HL-60 (cell line): ENCODE measurements around the gene ALX3.

ENCODE experiments used
- DNase-seq, 2 experiments: peaks; one replicate each; pipeline ENCODE4 v3.0.0-alpha.2; 2010 to 2020; ENCODE audit warnings: low read depth in 1 of 2, low spot score in 1 of 2
- H3K27ac ChIP-seq: fragments of 250-450 bp; sonication (Bioruptor Pico); replicated peaks from 2 replicates; pipeline ENCODE4 v1.5.1; 2020; ENCODE audit warnings: mild to moderate bottlenecking, moderate library complexity
- H3K27me3 ChIP-seq: fragments of 250-450 bp; sonication (Bioruptor Pico); 2 replicates; pipeline ENCODE4 v1.5.1; 2021; ENCODE audit warnings: mild to moderate bottlenecking, moderate library complexity; ENCODE audit not compliant: insufficient read depth, poor library complexity, severe bottlenecking
- H3K4me3 ChIP-seq: replicated peaks from 2 replicates; pipeline ENCODE4 v1.5.1; 2011; ENCODE audit warnings: mild to moderate bottlenecking, control low read depth, low read length; ENCODE audit not compliant: insufficient read depth
- GABPA ChIP-seq: IDR thresholded peaks from 2 replicates; pipeline ENCODE4 v1.6.1; 2012; ENCODE audit warnings: low read depth
- POLR2AphosphoS5 ChIP-seq: IDR thresholded peaks from 2 replicates; pipeline ENCODE4 v1.6.1; 2012; ENCODE audit warnings: low read depth
- SPI1 ChIP-seq: IDR thresholded peaks from 2 replicates; pipeline ENCODE4 v1.6.1; 2012; ENCODE audit warnings: low read depth, mild to moderate bottlenecking, borderline replicate concordance
- TF ChIP-seq, protein P1 (sequence below): IDR thresholded peaks from 2 replicates; pipeline ENCODE4 v1.6.1; 2012; ENCODE audit warnings: low read depth; ENCODE audit not compliant: insufficient replicate concordance
- TF ChIP-seq, protein P2 (sequence below): IDR thresholded peaks from one replicate; pipeline ENCODE4 v1.5.1; 2011; ENCODE audit warnings: low read length, control low read depth, inconsistent platforms; ENCODE audit not compliant: insufficient read depth

The ALX3 gene

DNA sequence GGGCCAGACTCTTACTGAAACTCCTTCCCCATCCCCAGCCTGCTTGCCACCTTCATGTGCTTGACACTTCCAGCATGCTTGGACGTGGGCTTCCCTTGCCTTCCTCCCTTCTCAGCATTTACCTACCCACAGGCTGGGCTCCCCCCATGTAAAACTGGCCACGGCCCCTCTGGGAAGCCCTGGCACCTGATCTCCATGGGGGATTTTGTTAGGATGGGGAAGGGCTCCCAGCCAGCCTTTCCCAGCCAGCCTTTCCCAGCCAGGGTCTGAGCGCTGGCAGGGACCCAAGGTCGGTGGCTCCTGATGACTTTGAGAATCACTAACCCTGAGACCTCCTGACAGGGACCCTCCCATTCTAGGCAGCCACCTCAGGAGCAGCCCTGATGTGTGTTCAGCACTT is 6.7 kb downstream of the ALX3 start:
- Histone ChIP-seq H3K4me3 (no peak overlapping the region), H3K27me3 (peaks cover 24% of the 10 kb centered on the region), H3K27ac (no peak overlapping the region)
- TF ChIP-seq SPI1 = no peak
- DNase-seq = no peak

DNA sequence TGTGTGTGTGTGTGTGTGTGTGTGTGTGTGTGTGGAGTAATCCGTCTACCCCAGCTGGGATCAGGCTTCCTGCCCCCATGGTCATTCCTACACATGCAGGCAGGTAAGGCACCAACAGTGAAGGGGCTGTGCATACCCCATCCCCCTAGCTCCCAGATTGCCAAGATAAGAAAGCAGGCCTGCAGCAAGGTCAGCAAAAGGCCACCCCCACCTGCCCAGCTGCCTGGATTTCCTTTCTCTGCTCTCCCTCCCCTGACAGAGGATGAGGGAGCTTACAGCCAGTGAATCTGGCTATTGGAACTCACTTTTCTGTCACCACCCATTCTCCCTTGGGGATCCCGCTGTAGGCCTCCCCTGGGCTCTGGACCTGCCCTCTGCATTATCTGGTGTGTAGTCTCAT is 7.9 kb downstream of the ALX3 start:
- TF ChIP-seq, protein P1, sequence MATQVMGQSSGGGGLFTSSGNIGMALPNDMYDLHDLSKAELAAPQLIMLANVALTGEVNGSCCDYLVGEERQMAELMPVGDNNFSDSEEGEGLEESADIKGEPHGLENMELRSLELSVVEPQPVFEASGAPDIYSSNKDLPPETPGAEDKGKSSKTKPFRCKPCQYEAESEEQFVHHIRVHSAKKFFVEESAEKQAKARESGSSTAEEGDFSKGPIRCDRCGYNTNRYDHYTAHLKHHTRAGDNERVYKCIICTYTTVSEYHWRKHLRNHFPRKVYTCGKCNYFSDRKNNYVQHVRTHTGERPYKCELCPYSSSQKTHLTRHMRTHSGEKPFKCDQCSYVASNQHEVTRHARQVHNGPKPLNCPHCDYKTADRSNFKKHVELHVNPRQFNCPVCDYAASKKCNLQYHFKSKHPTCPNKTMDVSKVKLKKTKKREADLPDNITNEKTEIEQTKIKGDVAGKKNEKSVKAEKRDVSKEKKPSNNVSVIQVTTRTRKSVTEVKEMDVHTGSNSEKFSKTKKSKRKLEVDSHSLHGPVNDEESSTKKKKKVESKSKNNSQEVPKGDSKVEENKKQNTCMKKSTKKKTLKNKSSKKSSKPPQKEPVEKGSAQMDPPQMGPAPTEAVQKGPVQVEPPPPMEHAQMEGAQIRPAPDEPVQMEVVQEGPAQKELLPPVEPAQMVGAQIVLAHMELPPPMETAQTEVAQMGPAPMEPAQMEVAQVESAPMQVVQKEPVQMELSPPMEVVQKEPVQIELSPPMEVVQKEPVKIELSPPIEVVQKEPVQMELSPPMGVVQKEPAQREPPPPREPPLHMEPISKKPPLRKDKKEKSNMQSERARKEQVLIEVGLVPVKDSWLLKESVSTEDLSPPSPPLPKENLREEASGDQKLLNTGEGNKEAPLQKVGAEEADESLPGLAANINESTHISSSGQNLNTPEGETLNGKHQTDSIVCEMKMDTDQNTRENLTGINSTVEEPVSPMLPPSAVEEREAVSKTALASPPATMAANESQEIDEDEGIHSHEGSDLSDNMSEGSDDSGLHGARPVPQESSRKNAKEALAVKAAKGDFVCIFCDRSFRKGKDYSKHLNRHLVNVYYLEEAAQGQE = no peak
- TF ChIP-seq SPI1 = no peak
- TF ChIP-seq, protein P2, sequence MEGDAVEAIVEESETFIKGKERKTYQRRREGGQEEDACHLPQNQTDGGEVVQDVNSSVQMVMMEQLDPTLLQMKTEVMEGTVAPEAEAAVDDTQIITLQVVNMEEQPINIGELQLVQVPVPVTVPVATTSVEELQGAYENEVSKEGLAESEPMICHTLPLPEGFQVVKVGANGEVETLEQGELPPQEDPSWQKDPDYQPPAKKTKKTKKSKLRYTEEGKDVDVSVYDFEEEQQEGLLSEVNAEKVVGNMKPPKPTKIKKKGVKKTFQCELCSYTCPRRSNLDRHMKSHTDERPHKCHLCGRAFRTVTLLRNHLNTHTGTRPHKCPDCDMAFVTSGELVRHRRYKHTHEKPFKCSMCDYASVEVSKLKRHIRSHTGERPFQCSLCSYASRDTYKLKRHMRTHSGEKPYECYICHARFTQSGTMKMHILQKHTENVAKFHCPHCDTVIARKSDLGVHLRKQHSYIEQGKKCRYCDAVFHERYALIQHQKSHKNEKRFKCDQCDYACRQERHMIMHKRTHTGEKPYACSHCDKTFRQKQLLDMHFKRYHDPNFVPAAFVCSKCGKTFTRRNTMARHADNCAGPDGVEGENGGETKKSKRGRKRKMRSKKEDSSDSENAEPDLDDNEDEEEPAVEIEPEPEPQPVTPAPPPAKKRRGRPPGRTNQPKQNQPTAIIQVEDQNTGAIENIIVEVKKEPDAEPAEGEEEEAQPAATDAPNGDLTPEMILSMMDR = no peak
- TF ChIP-seq POLR2AphosphoS5 = no peak
- no peak for TF ChIP-seq GABPA
- no peak for DNase-seq
- H3K4me3 ChIP-seq = no peak overlapping the region
- H3K27ac ChIP-seq = no peak overlapping the region
- H3K27me3 ChIP-seq = peaks cover 12% of the 10 kb centered on the region

DNA sequence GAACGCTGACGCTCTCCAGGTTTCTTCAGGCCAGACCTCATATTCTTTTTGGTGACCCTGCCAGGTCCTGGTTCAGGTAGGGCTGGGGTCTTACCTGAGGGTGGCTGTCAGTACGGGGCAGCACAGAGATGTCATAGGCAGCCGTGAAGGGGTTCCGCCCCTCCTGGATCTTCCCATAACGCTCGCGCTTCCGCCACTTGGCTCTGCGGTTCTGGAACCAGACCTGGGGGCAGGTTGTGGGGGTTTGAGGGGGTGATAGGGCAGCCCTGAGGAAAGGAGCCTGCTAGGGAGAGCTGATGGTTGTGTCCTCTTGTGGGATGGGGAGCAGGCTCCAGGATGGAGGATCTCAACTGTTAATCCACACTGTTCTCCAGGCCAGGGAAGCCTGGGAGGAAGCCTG is 9.1 kb downstream of the ALX3 start:
- H3K4me3 ChIP-seq = no peak overlapping the region
- TF ChIP-seq, protein P2 = no peak
- TF ChIP-seq POLR2AphosphoS5 (no peak), GABPA (no peak), SPI1 (no peak)
- TF ChIP-seq, protein P1 = no peak
- DNase-seq = no peak
- no peak overlapping the region for H3K27ac ChIP-seq
- peaks cover 3% of the 10 kb centered on the region for H3K27me3 ChIP-seq

DNA sequence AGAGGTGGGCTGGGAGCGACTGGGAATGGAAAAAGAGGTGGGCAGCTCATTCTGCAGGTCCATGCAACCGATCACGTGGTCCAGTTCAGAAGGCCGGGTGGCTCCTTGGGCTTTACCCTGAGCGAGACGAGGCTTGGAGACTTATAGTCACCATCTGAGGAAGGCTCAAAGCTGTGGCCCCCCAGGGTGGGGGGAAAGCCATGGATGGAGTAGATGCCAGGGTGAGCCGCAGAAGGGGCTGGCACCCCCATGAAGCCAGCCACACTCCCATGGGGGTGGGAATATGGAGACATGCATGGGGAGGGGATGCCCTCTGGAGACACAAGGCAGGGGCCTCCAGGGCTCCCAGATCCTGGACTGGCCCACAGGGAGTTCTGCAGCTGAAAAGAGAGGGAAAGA is 9.8 kb downstream of the ALX3 start:
- Histone ChIP-seq H3K27ac (no peak overlapping the region), H3K27me3 (no peaks in the 10 kb centered on the region), H3K4me3 (no peak overlapping the region)
- no peak for DNase-seq
- TF ChIP-seq, protein P1 = no peak
- TF ChIP-seq, protein P2 = no peak
- TF ChIP-seq SPI1 (no peak), GABPA (no peak), POLR2AphosphoS5 (no peak)
